ENCODE data around the gene RSPO3. TPM values are rescaled to one million over a fixed set of nuclear protein-coding genes. Genes with fewer than 3 reads are reported as not detected.

The RSPO3 gene
- total RNA-seq, 3 donors from 2014 or later (not counting 1 experiment from before 2014, with no cell fraction given) = not detected

DNA sequence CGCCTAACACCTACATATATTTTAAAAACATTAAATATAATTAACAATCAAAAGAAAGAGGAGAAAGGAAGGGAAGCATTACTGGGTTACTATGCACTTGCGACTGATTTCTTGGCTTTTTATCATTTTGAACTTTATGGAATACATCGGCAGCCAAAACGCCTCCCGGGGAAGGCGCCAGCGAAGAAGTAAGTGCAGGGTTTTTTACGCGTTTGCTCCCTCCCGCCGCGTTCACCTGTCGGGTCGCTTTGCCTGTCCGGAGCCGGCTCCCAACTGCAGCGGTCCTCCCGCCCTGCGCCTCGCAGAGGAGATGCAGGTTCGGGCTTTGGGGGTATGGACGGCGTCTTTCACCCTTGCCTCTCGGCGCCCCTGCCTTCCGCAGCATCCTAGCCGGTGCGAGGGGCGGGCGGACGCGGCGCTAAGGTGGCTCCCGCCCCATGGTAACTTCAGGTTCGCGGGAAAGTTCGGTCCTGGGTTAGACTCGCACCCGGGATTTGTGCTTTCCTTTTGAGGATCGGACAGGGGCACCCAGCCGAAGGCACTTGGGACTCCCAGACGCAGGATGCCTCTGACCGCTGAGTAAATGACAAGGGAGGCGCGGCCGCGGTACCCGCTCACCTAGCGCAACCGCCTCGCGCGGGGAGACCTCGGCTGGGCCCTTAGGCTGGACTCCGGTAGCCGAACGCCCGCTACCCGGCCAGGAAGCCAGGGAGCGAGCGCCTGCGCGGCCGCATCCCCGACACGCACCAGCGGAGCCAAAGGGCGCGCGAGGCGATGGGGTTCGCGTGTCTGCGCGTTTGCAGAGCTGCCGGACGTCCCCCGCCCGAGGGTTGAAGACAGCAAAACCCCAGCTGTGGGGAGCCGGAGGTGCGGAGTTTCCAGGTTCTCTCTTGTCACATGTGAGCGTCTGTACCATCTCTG lies 891 bp downstream of the RSPO3 start:
- H3K27me3 Mint-ChIP-seq (ENCODE audit: low read depth in 2 of 2) = peaks cover 47 to 67% of the 10 kb centered on the region in 2 donors
- Histone ChIP-seq H3K9me3 (ENCODE audit: control insufficient read depth, insufficient read depth, low read length) (no peaks in the 10 kb centered on the region), H3K27ac (ENCODE audit: low read length) (no peak overlapping the region), H3K36me3 (ENCODE audit: control insufficient read depth, insufficient read depth, low read length) (no peaks in the 10 kb centered on the region), H3K4me3 (ENCODE audit: low read length) (no peak overlapping the region), H3K27me3 (ENCODE audit: control insufficient read depth, insufficient read depth, low read length) (peaks cover 34% of the 10 kb centered on the region), H3K4me1 (ENCODE audit: control insufficient read depth, insufficient read depth, low read length) (peaks cover 5% of the 10 kb centered on the region)
- DNase-seq = no peak
- H3K4me3 Mint-ChIP-seq = no peak overlapping the region
- H3K36me3 Mint-ChIP-seq = peaks cover 6% of the 10 kb centered on the region
- no peaks in the 10 kb centered on the region for H3K9me3 Mint-ChIP-seq
- no peak for ATAC-seq
- WGBS (ENCODE audit: insufficient coverage) = 1% methylated on average over 81 of the region's 82 CpGs
- peaks cover 6 to 11% of the 10 kb centered on the region in 2 donors for H3K4me1 Mint-ChIP-seq
- H3K27ac Mint-ChIP-seq = no peak overlapping the region
- intact Hi-C loops (cut with micrococcal nuclease) = no loop called here
- TF ChIP-seq, protein P1, sequence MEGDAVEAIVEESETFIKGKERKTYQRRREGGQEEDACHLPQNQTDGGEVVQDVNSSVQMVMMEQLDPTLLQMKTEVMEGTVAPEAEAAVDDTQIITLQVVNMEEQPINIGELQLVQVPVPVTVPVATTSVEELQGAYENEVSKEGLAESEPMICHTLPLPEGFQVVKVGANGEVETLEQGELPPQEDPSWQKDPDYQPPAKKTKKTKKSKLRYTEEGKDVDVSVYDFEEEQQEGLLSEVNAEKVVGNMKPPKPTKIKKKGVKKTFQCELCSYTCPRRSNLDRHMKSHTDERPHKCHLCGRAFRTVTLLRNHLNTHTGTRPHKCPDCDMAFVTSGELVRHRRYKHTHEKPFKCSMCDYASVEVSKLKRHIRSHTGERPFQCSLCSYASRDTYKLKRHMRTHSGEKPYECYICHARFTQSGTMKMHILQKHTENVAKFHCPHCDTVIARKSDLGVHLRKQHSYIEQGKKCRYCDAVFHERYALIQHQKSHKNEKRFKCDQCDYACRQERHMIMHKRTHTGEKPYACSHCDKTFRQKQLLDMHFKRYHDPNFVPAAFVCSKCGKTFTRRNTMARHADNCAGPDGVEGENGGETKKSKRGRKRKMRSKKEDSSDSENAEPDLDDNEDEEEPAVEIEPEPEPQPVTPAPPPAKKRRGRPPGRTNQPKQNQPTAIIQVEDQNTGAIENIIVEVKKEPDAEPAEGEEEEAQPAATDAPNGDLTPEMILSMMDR (IDR thresholded peaks at IDR 0.05) = no peak

DNA sequence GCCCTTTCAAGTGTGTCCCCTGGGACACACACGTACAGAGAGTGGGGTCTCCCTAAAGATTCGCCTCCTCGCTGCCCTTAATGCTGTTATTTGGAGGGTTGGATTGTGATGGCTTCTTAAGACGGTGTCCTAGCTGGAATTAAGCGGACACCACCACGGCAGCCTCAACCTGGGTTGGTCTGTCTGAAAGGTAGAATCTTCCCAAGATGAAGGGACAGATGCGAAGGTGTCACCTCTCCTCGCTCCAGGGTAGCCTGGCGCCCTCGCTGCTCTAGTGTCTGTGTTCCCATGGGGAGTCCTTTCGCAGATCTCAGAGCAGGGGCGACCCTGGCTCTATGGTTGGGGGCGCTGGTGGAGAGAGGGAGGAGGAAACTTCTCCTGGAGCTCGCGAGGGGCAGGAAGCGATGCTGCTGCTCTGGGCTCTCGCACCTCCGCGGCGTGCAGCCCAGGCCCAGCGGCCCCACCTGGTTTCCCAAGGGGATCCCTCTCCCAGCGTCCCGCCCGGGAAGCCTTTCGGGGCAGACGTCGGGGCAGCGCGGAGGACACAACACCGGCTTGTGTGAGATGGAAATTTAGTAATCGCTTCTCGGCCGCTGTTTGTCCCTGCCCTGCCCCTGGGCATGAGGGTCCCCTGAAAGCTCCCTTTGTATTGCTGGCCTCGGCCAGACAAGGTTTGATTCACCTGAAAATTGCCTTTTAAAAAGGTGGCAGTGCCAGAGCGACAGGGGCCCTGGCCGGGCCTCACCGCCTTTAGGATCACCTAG lies 1.7 kb downstream of the RSPO3 start:
- H3K4me3 Mint-ChIP-seq = no peak overlapping the region
- ATAC-seq (no peak), DNase-seq (no peak)
- peaks cover 6% of the 10 kb centered on the region for H3K36me3 Mint-ChIP-seq
- WGBS (ENCODE audit: insufficient coverage) = 5% methylated on average over 37 of the region's 37 CpGs
- H3K4me1 ChIP-seq (ENCODE audit: control insufficient read depth, insufficient read depth, low read length) = peaks cover 5% of the 10 kb centered on the region
- H3K27me3 Mint-ChIP-seq (ENCODE audit: low read depth in 2 of 2) = peaks cover 47 to 68% of the 10 kb centered on the region in 2 donors
- peaks cover 6 to 11% of the 10 kb centered on the region in 2 donors for H3K4me1 Mint-ChIP-seq
- H3K36me3 ChIP-seq (ENCODE audit: control insufficient read depth, insufficient read depth, low read length) = no peaks in the 10 kb centered on the region
- no peak overlapping the region for H3K27ac Mint-ChIP-seq
- no peaks in the 10 kb centered on the region for H3K9me3 ChIP-seq (ENCODE audit: control insufficient read depth, insufficient read depth, low read length)
- peaks cover 34% of the 10 kb centered on the region for H3K27me3 ChIP-seq (ENCODE audit: control insufficient read depth, insufficient read depth, low read length)
- TF ChIP-seq, protein P1 (IDR thresholded peaks at IDR 0.05) = no peak
- no peaks in the 10 kb centered on the region for H3K9me3 Mint-ChIP-seq
- intact Hi-C loops (cut with micrococcal nuclease) = no loop called here
- H3K27ac ChIP-seq (ENCODE audit: low read length) = no peak overlapping the region
- H3K4me3 ChIP-seq (ENCODE audit: low read length) = no peak overlapping the region

DNA sequence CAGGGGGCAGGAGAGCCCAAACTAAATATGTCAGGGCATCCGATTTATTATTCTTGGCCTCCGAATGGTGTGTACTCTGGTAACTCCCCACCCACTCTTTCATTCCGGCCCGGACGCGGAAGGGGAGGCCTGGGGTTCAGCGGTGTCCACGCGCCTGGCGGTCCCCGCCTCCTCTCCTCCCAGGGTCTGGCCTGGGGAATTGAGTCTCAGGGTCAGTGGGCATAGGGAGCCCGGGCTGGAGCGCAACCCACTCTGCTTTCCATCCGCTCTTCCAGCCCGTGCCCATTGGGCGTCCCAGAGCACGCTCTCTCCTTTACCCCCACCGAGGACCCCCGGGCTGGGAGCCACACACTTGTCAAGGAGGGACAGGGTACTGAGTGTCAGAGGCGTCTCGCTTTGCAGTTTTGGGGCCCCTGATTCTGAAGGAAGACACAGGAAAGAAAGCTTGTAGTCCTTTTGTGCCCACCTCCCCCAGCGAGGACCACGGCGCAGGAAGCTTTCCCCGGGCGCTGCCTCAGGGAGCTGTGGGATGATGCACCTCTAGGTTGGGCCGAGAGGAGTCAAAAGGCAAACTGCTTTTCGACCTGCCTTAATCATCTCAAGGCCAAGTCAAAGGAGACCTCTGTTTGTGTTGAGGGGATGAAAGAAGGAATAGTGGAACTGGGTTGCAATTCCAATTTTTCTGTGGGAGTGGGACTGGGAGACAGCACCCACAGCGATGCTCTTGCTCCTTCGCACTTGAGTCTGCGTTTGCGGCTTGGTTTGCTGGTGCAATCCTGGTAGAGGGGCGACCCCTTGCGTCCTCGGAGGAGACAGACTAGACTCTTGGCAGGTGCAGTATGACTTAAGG lies 2.5 kb downstream of the RSPO3 start:
- Mint-ChIP-seq H3K4me1 (peaks cover 6 to 11% of the 10 kb centered on the region in 2 donors), H3K27me3 (ENCODE audit: low read depth in 2 of 2) (peaks cover 47 to 60% of the 10 kb centered on the region in 2 donors), H3K4me3 (no peak overlapping the region), H3K27ac (no peak overlapping the region), H3K36me3 (peaks cover 6% of the 10 kb centered on the region), H3K9me3 (no peaks in the 10 kb centered on the region)
- intact Hi-C loops (cut with micrococcal nuclease) = no loop called here
- TF ChIP-seq, protein P1 (IDR thresholded peaks at IDR 0.05) = no peak
- H3K27ac ChIP-seq (ENCODE audit: low read length) = no peak overlapping the region
- peak in 1 of 2 donors; percentile 61 for DNase-seq
- H3K9me3 ChIP-seq (ENCODE audit: control insufficient read depth, insufficient read depth, low read length) = no peaks in the 10 kb centered on the region
- peak in 1 of 3 donors; percentile 34 for ATAC-seq
- H3K36me3 ChIP-seq (ENCODE audit: control insufficient read depth, insufficient read depth, low read length) = no peaks in the 10 kb centered on the region
- H3K4me1 ChIP-seq (ENCODE audit: control insufficient read depth, insufficient read depth, low read length) = peaks cover 5% of the 10 kb centered on the region
- peaks cover 34% of the 10 kb centered on the region for H3K27me3 ChIP-seq (ENCODE audit: control insufficient read depth, insufficient read depth, low read length)
- WGBS (ENCODE audit: insufficient coverage) = 7% methylated on average over 35 of the region's 35 CpGs
- no peak overlapping the region for H3K4me3 ChIP-seq (ENCODE audit: low read length)

Data from natural killer cell (primary cell).